SK-N-SH (cell line): ENCODE data around the gene EXOC6B. TPM values are rescaled to one million over a fixed set of nuclear protein-coding genes. Genes with fewer than 3 reads are reported as not detected.

Source experiments
- CTCF ChIA-PET: fragments of 300-600, 350-600 bp; formaldehyde crosslinking; extraction: SDS; loops from one replicate; lab custom pipeline; 2021; lab: Yijun Ruan, JAX
- POLR2A ChIA-PET: fragments of 350-600 bp; sonication (Branson Sonifier 250); formaldehyde crosslinking; extraction: SDS; loops from one replicate; lab custom pipeline; 2020; ENCODE audit warnings: antibody characterized with exemption, inconsistent platforms; lab: Yijun Ruan, JAX
- DNase-seq: peaks from one replicate; pipeline ENCODE4 v3.0.0; 2012
- H2AFZ ChIP-seq: fragments of 200-600 bp; sonication (generic); 2 replicates; pipeline ENCODE4 v1.8.1; 2016; ENCODE audit warnings: antibody characterized with exemption, mild to moderate bottlenecking, low read depth
- H3F3A ChIP-seq: fragments of 200-600 bp; sonication (generic); replicated peaks from 2 replicates; pipeline ENCODE3; 2016; ENCODE audit warnings: antibody characterized with exemption, mild to moderate bottlenecking; ENCODE audit not compliant: insufficient read depth
- H3K27ac ChIP-seq, 2 experiments: fragments of 200-500 bp in 1 of 2; fragments of 200-600 bp in 1 of 2; sonication (Bioruptor generic) in 1 of 2; sonication (generic), shearing (Covaris generic) in 1 of 2; 2 replicates each; pipeline versions ENCODE4 v1.5.1 to v1.6.1; 2014 to 2016; ENCODE audit warnings: low read depth in 2 of 2, inconsistent platforms in 1 of 2, low read length in 1 of 2, mild to moderate bottlenecking in 1 of 2, mixed read lengths in 1 of 2
- H3K27me3 ChIP-seq: fragments of 200-600 bp; sonication (generic), shearing (Covaris generic); 2 replicates; pipeline ENCODE4 v1.6.1; 2016; ENCODE audit warnings: mixed run types; ENCODE audit not compliant: insufficient read depth
- H3K36me3 ChIP-seq, 2 experiments: fragments of 200-500 bp in 1 of 2; fragments of 200-600 bp in 1 of 2; sonication (Bioruptor generic) in 1 of 2; sonication (generic) in 1 of 2; replicated peaks in 1 of 2; 2 replicates each; pipeline versions ENCODE3 to v1.5.1; 2014 to 2016; ENCODE audit warnings: low read length in 1 of 2, mild to moderate bottlenecking in 1 of 2; ENCODE audit not compliant: insufficient read depth in 2 of 2, control insufficient read depth in 1 of 2
- H3K4me1 ChIP-seq, 2 experiments: fragments of 200-500 bp in 1 of 2; fragments of 200-600 bp in 1 of 2; sonication (Bioruptor generic) in 1 of 2; sonication (generic), shearing (Covaris generic) in 1 of 2; 2 replicates each; pipeline versions ENCODE4 v1.5.1 to v1.6.1; 2014 to 2016; ENCODE audit warnings: low read depth in 1 of 2, low read length in 1 of 2, mixed run types in 1 of 2; ENCODE audit not compliant: insufficient read depth in 2 of 2, control insufficient read depth in 1 of 2
- H3K4me2 ChIP-seq: fragments of 200-600 bp; sonication (generic), shearing (Covaris generic); 2 replicates; pipeline ENCODE4 v1.6.1; 2017; ENCODE audit warnings: mixed run types
- H3K4me3 ChIP-seq, 2 experiments: fragments of 200-500 bp in 1 of 2; fragments of 200-600 bp in 1 of 2; sonication (Bioruptor generic) in 1 of 2; sonication (generic), shearing (Covaris generic) in 1 of 2; 2 replicates each; pipeline versions ENCODE4 v1.5.1 to v1.8.1; 2014 to 2016; ENCODE audit warnings: low read depth in 2 of 2, inconsistent platforms in 1 of 2, low read length in 1 of 2, mild to moderate bottlenecking in 1 of 2, mixed read lengths in 1 of 2, moderate library complexity in 1 of 2
- H3K79me2 ChIP-seq: fragments of 200-600 bp; sonication (generic); 2 replicates; pipeline ENCODE4 v1.8.1; 2017; ENCODE audit warnings: mild to moderate bottlenecking; ENCODE audit not compliant: insufficient read depth
- H3K9ac ChIP-seq: fragments of 200-600 bp; sonication (generic); 2 replicates; pipeline ENCODE4 v1.6.1; 2017; ENCODE audit warnings: mixed run types
- H3K9me2 ChIP-seq: fragments of 200-600 bp; sonication (generic); 2 replicates; pipeline ENCODE4 v1.6.1; 2017; ENCODE audit warnings: mixed run types
- H3K9me3 ChIP-seq: fragments of 200-600 bp; sonication (generic); 2 replicates; pipeline ENCODE4 v1.6.1; 2017; ENCODE audit warnings: mixed run types, mild to moderate bottlenecking, moderate library complexity
- H4K20me1 ChIP-seq: fragments of 200-600 bp; sonication (generic); 2 replicates; pipeline ENCODE4 v1.6.1; 2017; ENCODE audit warnings: mild to moderate bottlenecking, mixed run types; ENCODE audit not compliant: insufficient read depth
- CHD2 ChIP-seq: fragments of 150-350 bp; IDR thresholded peaks from 2 replicates; pipeline ENCODE4 v1.6.1; 2018; ENCODE audit warnings: low read length; ENCODE audit not compliant: partially characterized antibody
- CTCF ChIP-seq: fragments of 200-600 bp; sonication (generic); IDR thresholded peaks from 2 replicates; pipeline ENCODE4 v1.6.1; 2017; ENCODE audit warnings: antibody characterized with exemption, mild to moderate bottlenecking, moderate library complexity
- ELF1 ChIP-seq: IDR thresholded peaks from 2 replicates; pipeline ENCODE4 v1.4.0; 2012
- EP300 ChIP-seq, 2 experiments: IDR thresholded peaks; 2 replicates each; pipeline versions ENCODE4 v1.4.0 to v1.6.1; 2012; ENCODE audit warnings: borderline replicate concordance in 1 of 2, low read depth in 1 of 2, low read length in 1 of 2
- EZH2phosphoT487 ChIP-seq: fragments of 200-600 bp; sonication (generic); IDR thresholded peaks from 2 replicates; pipeline ENCODE4 v1.6.1; 2017; ENCODE audit warnings: low read depth, mixed run types, mild to moderate bottlenecking, antibody characterized with exemption, moderate library complexity, borderline replicate concordance
- FOXJ3 ChIP-seq: sonication (generic); formaldehyde crosslinking; IDR thresholded peaks from 2 replicates; pipeline ENCODE4 v1.5.1; 2020; ENCODE audit warnings: mild to moderate bottlenecking, missing genetic modification reagents
- GATA2 ChIP-seq: sonication (generic); formaldehyde crosslinking; IDR thresholded peaks from 2 replicates; pipeline ENCODE4 v1.5.0; 2020; ENCODE audit warnings: mild to moderate bottlenecking, missing genetic modification reagents
- JUND ChIP-seq: IDR thresholded peaks from 2 replicates; pipeline ENCODE4 v1.4.0; 2012
- MAX ChIP-seq: IDR thresholded peaks from 2 replicates; pipeline ENCODE4 v1.4.0; 2012; ENCODE audit warnings: low read depth
- MXI1 ChIP-seq: IDR thresholded peaks from 2 replicates; pipeline ENCODE4 v1.6.1; 2012; ENCODE audit warnings: mild to moderate bottlenecking, low read depth, low read length, improper control_type of control experiment
- NRF1 ChIP-seq: IDR thresholded peaks from 2 replicates; pipeline ENCODE4 v1.6.1; 2012; ENCODE audit warnings: low read depth, mild to moderate bottlenecking, low read length
- RAD21 ChIP-seq: IDR thresholded peaks from 2 replicates; pipeline ENCODE4 v1.6.1; 2012; ENCODE audit warnings: mild to moderate bottlenecking, low read length
- RCOR1 ChIP-seq: fragments of 150-350 bp; IDR thresholded peaks from 2 replicates; pipeline ENCODE4 v1.6.1; 2017; ENCODE audit warnings: antibody characterized with exemption, low read length
- RXRA ChIP-seq: IDR thresholded peaks from 2 replicates; pipeline ENCODE4 v1.4.0; 2012; ENCODE audit warnings: low read depth, mild to moderate bottlenecking, borderline replicate concordance
- SIN3A ChIP-seq: IDR thresholded peaks from 2 replicates; pipeline ENCODE4 v1.6.1; 2012; ENCODE audit warnings: low read depth, mild to moderate bottlenecking, low read length, moderate library complexity, borderline replicate concordance
- SMC3 ChIP-seq: IDR thresholded peaks from 2 replicates; pipeline ENCODE4 v1.6.1; 2012; ENCODE audit warnings: low read depth, low read length, improper control_type of control experiment
- TAF1 ChIP-seq: IDR thresholded peaks from 2 replicates; pipeline ENCODE4 v1.6.1; 2012; ENCODE audit warnings: low read depth, mild to moderate bottlenecking, low read length, moderate library complexity, borderline replicate concordance
- TEAD4 ChIP-seq: IDR thresholded peaks from 2 replicates; pipeline ENCODE4 v1.4.0; 2012; ENCODE audit warnings: mild to moderate bottlenecking, borderline replicate concordance; ENCODE audit not compliant: insufficient read depth
- USF2 ChIP-seq: fragments of 150-350 bp; IDR thresholded peaks from 2 replicates; pipeline ENCODE4 v1.6.1; 2017; ENCODE audit warnings: antibody characterized with exemption, low read length, low read depth, borderline replicate concordance
- YY1 ChIP-seq: IDR thresholded peaks from 2 replicates; pipeline ENCODE4 v1.4.0; 2012; ENCODE audit warnings: low read depth, mild to moderate bottlenecking
- ZBTB33 ChIP-seq: IDR thresholded peaks from 2 replicates; pipeline ENCODE4 v1.4.0; 2012; ENCODE audit warnings: low read depth, borderline replicate concordance
- WGBS: methylation state at CpG from one replicate; pipeline ENCODE4 v1.1.6; 2017; ENCODE audit warnings: low lambda C conversion rate; 5-methylcytosine and 5-hydroxymethylcytosine counted together
- polyA plus RNA-seq, 3 experiments: library from polyadenylated mRNA; depleted of rRNA; stranded (reverse); fragments of >200 nt; gene quantifications; 2 replicates each; pipeline ENCODE4 v1.2.3, GENCODE V29; 2012

EXOC6B gene
- polyA plus RNA-seq, 1 of the 3 experiments (the other 2 are of a cell fraction) = 7.4 TPM

- no peaks in the 10 kb centered on the region for H3K36me3 ChIP-seq
- no peaks in the 10 kb centered on the region for H3K9me3 ChIP-seq
- H3K27ac ChIP-seq = no peak overlapping the region
- DNase-seq = peak; percentile 56
- ChIA-PET CTCF (interaction anchor here (0.9 to 6.3 kb wide), 7 partner anchors 14 to 1222 kb away, joined by 3 to 116 read pairs (median 5); partner anchors contain the start of gene SPR), POLR2A (no interaction called here)
- 0% methylated on average over 2 of the region's 2 CpGs for WGBS
- H3K27me3 ChIP-seq = no peaks in the 10 kb centered on the region
- H4K20me1 ChIP-seq = peaks cover 7% of the 10 kb centered on the region
- H3K9me2 ChIP-seq = no peaks in the 10 kb centered on the region
- H2AFZ ChIP-seq = no peak overlapping the region
- TF ChIP-seq CTCF (peak; percentile 92), TEAD4 (no peak), FOXJ3 (no peak), SIN3A (no peak), NRF1 (no peak), GATA2 (no peak), SMC3 (peak; percentile 80), RAD21 (peak; percentile 95), JUND (no peak), CHD2 (no peak), TAF1 (no peak)
- H3K4me2 ChIP-seq = no peak overlapping the region
- H3F3A ChIP-seq = peaks cover 4% of the 10 kb centered on the region
- no peaks in the 10 kb centered on the region; the same call in 1 of the 2 replicates for H3K79me2 ChIP-seq
- no peak overlapping the region for H3K4me3 ChIP-seq
- no peaks in the 10 kb centered on the region for H3K4me1 ChIP-seq
- no peak overlapping the region for H3K9ac ChIP-seq
Measured at GRCh38 chr2:72770879-72771461, 54.9 kb downstream of the EXOC6B start.

- ChIA-PET POLR2A (no interaction called here), CTCF (interaction anchor here (0.8 to 1.8 kb wide), 5 partner anchors 93 to 101 kb away, joined by 3 to 7 read pairs (median 4); no protein-coding TSS in a partner anchor)
- H3K27ac ChIP-seq = no peak overlapping the region
- no peaks in the 10 kb centered on the region for H3K27me3 ChIP-seq
- no peaks in the 10 kb centered on the region for H3K9me2 ChIP-seq
- no peak overlapping the region for H2AFZ ChIP-seq
- H3K79me2 ChIP-seq = no peaks in the 10 kb centered on the region
- peaks cover 10% of the 10 kb centered on the region for H3K9me3 ChIP-seq
- peaks cover 7% of the 10 kb centered on the region for H3F3A ChIP-seq
- no peak for DNase-seq
- H4K20me1 ChIP-seq = peaks cover 7% of the 10 kb centered on the region
- no peak overlapping the region for H3K4me3 ChIP-seq
- 56% methylated on average over 2 of the region's 2 CpGs for WGBS
- no peak overlapping the region for H3K9ac ChIP-seq
- no peaks in the 10 kb centered on the region for H3K4me1 ChIP-seq
- no peak overlapping the region for H3K4me2 ChIP-seq
- peaks cover 0 to 6% of the 10 kb centered on the region in 2 experiments for H3K36me3 ChIP-seq
- TF ChIP-seq YY1 = no peak
- no peak for TF ChIP-seq MXI1
- TF ChIP-seq EZH2phosphoT487 = no peak
- TF ChIP-seq SIN3A = no peak
- no peak for TF ChIP-seq RCOR1
- no peak for TF ChIP-seq GATA2
- TF ChIP-seq USF2 = no peak
- no peak for TF ChIP-seq MAX
- TF ChIP-seq RAD21 = no peak
- TF ChIP-seq JUND = no peak
- no peak for TF ChIP-seq TEAD4
- TF ChIP-seq EP300 (IDR thresholded peaks at IDR 0.05; ENCODE audit: borderline replicate concordance in 1 of 2, low read depth in 1 of 2, low read length in 1 of 2) = no peak
- no peak for TF ChIP-seq ELF1
- no peak for TF ChIP-seq NRF1
- no peak for TF ChIP-seq ZBTB33
- TF ChIP-seq RXRA = no peak
Measured at GRCh38 chr2:72765997-72766609, 59.7 kb downstream of the EXOC6B start.
